ENCODE results near the gene ZCCHC7.
"Not testable (repeated sequence)": the region's sequence is repeated elsewhere in the genome, so short reads cannot be mapped to it uniquely, and the experiment has no call there.

Gene ZCCHC7

DNA sequence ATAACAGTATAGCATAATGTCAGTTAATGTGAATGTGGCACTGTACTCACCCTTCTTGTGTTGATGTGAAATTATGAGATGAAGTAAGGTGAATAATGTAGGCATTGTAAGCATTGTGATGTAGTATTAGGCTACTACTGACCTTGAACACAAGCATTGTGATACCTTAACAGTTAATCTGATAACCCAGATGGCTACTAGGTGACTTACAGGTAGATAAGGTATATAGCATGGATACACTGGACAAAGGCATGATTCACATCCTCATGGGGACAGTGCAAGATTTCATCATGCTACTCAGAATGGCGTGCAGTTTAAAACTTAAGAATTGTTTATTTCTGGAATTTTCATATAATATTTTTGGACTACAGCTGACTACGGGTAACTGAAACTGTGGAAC is 134.8 kb downstream of the ZCCHC7 start:
- DNase-seq (ENCODE audit: low read depth) = no peak

- DNase-seq (ENCODE audit: low read depth) = no peak
These were observed 135.8 kb downstream of the ZCCHC7 start for GRCh38 chr9:37255944-37256862.

- DNase-seq (ENCODE audit: low read depth) = no peak
These were observed 139.6 kb downstream of the ZCCHC7 start for GRCh38 chr9:37259951-37260350.

DNA sequence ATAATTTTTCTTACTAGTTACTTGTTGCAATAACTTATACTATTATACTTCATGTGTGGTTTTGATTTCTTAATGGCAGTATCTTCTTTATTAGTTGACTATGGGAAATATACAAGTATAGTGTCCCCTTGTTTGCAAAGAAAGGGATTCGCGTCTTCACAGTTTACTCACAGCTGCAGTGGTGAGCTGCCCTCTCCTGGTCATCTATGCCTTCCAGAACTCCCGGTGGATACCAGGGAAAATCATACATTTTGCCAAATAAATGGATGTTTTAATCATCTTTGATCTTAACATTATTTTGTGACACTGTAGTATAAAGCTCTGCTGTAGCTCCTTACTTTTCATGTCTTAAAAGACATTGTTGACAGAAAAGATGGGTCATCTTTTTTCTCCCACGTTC is 142.0 kb downstream of the ZCCHC7 start:
- peak; percentile 53 for DNase-seq (ENCODE audit: low read depth)

- no peak for DNase-seq (ENCODE audit: low read depth)
These were observed 144.2 kb downstream of the ZCCHC7 start for GRCh38 chr9:37264539-37264938.

- DNase-seq (ENCODE audit: low read depth) = no peak
These were observed 146.3 kb downstream of the ZCCHC7 start for GRCh38 chr9:37266630-37267029.

DNA sequence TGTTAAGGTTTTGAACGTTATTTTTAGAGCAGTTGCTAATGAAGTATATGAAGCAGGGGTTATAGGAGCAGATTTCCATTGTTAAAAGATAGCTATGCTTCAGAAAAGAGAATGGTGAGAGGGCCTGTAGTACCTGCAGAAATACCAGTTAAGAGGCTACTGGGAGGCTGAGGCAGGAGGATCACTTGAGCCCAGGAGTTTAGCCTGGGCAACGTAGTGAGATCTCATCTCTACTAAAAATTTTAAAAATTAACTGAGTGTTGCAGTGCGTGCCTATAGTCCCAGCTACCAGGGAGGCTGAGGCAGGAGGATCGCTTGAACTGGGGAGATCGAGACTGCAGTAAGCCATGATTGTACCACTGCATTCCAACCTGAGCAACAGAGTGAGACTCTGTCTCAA is 148.8 kb downstream of the ZCCHC7 start:
- DNase-seq (ENCODE audit: low read depth) = no peak

GRCh38 chr9:37271679-37272078 is 151.3 kb downstream of the ZCCHC7 start:
- no peak for DNase-seq (ENCODE audit: low read depth)

DNA sequence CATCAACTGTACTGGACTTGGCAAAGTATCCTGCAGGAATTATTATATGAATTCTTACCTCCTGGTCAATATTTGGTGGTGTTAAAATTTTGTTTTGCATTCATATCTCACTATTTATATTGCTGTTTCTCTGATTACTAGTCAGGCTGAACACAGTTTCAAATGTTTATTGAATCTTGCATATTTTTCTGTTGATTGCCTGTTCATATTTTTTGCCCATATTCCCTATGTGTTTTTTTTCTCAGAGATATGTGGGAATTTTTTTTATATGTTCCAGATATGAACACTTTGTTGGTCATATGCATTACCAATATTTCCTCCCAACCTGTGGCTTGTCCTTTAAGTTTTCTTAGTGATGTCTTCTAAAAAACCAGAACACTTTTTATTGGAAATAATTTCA is 153.2 kb downstream of the ZCCHC7 start:
- no peak for DNase-seq (ENCODE audit: low read depth)

- DNase-seq (ENCODE audit: low read depth) = no peak
These were observed 161.2 kb downstream of the ZCCHC7 start for GRCh38 chr9:37281541-37281940.

DNA sequence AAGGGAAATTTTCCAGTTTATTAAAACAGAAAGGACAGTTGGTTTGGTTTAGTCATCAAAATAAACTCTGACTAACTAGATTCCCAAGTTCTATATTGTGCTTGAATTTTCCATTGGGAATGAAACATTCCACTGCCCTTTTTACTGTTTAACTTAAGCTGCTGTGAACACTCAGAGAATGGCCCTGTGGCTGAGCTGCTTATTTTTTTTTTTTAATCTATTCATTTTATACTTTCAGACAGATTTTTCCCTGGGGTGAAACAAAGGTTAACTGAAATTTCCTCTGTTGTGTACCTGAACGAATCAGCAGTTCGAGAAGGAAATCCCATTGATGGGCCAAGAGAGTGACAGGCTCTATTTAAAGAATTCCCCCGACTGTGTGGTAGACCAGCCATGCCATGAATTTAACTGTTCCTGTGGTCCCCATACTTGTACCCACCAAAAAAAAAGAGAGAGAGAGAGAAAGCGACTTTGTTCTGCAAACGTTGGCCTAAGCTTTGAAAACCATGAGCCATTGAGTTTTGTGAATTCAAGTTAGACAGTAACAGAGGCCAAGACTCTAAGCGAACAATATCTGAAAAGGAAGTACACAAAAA is 163.5 kb downstream of the ZCCHC7 start:
- peak; percentile 68 for DNase-seq (ENCODE audit: low read depth)

GRCh38 chr9:37284636-37285035 is 164.3 kb downstream of the ZCCHC7 start:
- DNase-seq (ENCODE audit: low read depth) = no peak

DNA sequence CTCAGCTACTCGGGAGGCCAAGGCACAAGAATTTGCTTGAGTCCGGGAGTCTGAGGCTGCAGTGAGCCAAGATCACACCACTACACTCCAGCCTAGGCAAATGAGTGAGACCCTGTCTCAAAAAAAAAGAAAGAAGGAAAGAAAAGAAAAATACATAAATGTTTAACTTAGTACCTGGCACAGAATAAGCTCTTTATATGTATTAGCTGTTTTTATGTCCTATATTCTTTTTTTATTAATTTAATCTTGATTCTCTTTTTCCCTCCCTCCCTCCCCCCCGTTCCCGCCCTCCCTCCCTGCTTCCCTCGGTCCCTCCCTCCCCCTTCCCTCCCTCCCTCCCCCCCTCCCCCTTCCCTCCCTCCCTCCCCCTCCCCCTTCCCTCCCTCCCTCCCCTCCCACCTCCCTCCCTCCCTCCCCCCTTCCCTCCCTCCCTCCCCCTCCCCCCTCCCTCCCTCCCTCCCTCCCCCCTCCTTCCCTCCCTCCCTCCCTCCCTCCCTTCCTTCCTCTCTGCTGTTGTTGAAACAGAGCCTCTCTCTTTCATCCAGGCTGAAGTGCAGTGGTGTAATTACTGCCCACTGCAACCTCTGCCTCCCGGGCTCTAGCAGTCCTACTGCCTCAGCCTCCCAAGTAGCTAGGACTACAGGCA is 166.3 kb downstream of the ZCCHC7 start:
- DNase-seq (ENCODE audit: low read depth) = no peak

- DNase-seq (ENCODE audit: low read depth) = no peak
These were observed 166.9 kb downstream of the ZCCHC7 start for GRCh38 chr9:37287317-37287716.

DNA sequence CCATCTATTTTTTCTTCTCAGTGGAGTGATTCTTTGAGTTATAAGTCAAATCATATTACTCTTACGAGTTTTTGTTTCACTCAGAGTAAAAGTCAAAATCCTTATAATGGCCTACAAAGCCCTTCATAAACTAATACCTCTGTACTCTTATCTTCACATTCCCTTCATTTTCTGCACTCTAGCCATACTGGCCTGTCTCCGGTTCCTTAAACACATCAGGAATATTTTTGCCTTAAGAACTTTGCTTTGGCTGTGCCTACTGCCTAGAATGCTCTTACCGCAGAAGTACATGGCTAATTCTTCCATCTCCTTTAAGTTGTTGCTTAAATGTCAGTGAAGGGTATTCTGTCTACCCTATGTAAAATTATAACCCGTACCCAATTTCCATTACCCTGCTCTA is 169.3 kb downstream of the ZCCHC7 start:
- no peak for DNase-seq (ENCODE audit: low read depth)

- no peak for DNase-seq (ENCODE audit: low read depth)
These were observed 170.1 kb downstream of the ZCCHC7 start for GRCh38 chr9:37290366-37290939.

- peak; percentile 89 for DNase-seq (ENCODE audit: low read depth)
These were observed 170.6 kb downstream of the ZCCHC7 start for GRCh38 chr9:37290940-37291485.

DNA sequence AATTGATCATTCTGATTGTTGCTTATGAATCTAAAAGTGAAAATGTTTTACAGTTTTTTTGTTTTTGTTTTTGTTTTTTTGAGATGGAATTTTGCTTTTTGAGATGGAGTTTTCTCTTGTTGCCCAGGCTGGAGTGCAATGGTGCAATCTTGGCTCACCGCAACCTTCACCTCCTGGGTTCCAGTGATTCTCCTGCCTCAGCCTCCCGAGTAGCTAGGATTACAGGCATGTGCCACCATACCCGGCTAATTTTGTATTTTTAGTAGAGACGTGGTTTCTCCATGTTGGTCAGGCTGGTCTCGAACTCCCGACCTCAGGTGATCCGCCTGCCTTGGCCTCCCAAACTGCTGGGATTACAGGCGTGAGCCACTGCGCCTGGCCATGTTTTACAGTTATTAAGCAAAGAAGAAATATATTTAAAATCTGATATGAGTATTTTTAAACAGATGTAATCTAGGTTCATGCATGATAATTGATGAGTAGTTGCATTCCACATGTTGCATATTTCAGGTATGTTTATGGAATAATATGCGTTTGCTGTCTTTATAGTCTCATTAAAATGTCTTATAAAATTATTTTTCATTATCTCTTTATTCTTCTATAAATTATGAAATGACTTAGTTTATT is 171.4 kb downstream of the ZCCHC7 start:
- not testable (repeated sequence) for DNase-seq (ENCODE audit: low read depth)

DNA sequence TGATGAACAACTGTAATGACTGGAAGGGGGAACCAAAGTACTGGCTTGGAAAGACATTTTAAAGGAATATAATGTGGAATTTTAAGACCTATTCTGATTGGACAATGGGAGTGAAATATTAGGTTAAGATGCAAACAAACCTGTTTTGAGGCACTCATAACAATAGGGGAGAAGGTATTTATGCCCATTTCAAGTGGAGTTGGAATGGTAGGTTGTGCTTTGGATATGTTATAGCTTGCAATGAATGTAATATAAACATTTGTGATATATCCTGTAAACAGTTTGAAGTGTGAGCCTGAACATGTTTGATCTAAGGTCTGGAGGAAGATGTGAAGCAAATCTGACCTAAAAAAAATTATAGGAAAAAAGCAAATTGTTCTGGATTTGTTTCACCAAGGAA is 172.5 kb downstream of the ZCCHC7 start:
- no peak for DNase-seq (ENCODE audit: low read depth)

DNA sequence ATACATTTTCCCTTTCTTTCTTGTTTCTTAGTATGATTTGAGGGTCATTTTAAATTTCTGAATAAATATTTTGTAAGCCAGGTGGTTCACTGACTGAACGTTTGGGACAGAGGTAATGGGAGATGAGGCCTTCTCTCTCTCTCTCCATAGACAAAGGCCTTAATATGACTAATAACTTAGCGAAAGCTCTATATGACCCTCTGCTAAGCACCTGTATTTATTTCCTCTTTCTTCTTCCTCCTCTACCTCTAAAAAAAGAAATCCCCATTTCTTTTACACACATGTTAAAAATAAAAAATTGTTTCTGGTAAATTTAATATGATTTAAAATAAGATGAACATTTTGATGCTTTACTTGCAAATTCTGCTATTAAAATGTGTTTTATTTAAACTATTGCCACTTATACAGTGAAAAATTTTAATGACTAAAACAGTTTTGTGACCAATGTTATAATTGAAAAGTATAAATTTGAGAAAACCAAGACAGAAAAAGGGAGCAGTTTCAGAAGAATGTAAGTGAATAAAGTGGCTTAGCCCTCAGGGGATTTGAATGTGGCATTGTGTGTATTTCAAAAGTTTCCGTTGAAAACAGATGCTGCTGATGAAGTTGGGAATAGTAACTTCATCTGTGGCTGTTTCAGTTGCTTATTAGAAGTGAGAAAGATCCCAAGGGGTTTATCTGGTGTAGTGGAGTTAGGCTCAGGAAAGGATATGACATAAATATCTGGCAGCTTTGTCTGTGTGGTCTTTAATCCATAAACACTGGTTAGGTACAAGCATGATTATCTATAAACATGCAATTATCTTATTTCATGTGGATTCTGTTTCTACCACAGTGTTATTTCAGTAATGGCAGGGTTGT is 173.5 kb downstream of the ZCCHC7 start:
- DNase-seq (ENCODE audit: low read depth) = peak; percentile 23

DNA sequence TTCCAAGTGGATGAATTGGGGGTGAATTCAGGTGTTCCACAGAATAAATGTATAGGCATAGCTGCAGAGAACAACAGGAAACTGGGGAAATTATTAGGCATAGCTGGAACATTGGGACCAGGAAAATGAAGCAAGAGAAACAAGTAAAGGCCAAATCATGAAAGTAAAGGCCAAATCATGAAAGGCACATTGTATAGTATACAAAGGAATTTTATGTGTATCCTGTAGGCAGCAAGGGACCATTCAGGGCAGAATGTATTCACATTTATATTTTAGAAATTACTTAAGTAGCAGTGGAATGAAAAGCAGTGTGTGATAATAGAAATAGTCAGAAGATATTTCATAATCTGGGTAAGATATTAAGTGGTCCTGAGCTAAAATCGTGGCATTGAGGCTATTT is 174.8 kb downstream of the ZCCHC7 start:
- DNase-seq (ENCODE audit: low read depth) = no peak
